ENCODE results near the gene KIFC3. TPM values are rescaled to one million over a fixed set of nuclear protein-coding genes. Genes with fewer than 3 reads are reported as not detected.

The KIFC3 gene
- total and polyA plus RNA-seq, 9 donors = 4.6 to 54.0 (median 23.8) TPM

DNA sequence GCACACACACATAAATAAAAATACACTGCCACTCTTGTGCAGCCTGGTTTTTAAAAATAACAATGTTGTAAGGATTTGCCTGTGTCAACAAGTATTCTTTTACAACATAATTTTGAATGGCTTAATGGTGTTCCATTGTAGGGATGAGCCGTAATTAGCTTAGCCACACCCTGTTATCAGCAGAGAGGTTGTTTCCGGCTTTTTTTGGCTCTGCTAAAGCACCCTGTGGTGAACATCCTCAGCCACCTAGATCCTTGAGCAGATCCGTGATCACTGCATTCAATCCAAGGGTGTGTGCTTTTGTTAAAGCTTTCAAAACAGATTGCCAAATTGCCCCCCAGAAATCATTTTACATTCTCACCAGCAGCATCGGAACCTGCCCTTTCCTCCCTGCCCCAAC lies 59.7 kb downstream of the KIFC3 start:
- WGBS, 3 donors = 83 to 85% (median 83%) methylated on average over 4 of the region's 4 CpGs
- no peak for DNase-seq
- intact Hi-C loops (cut with DNase I) = no loop called here

DNA sequence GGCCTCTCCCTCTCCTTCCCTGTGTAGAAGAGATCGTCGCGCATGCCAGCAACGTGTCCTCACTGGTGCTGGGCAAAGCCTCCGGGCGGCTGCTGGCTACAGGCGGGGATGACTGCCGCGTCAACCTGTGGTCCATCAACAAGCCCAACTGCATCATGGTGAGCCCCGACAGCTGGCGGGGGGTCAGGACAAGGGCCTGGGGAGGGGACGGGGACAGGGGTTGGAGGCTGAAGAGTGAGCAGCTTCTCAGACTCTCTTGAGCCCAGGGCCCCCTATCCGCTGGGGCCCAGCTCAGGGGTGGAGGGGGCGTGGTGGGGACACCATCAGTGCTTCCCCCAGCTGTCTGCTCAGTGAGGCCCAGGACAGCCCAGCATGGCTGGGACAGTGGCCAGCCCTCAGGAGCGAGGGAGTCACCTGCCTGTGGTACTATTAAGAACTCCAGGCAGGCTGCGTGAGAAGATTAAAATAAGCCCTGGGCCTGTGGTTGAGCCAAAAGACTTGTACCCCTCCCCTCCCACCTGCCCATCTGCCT lies 60.6 kb downstream of the KIFC3 start:
- H3K4me1 ChIP-seq (ENCODE audit: insufficient read depth) = no peaks in the 10 kb centered on the region
- peak in 1 of 5 donors; percentile 17 for DNase-seq
- no peak overlapping the region for H3K27ac ChIP-seq
- 82 to 90% (median 85%) methylated on average over 16 of the region's 16 CpGs for WGBS, 3 donors
- H3K9me3 ChIP-seq = no peaks in the 10 kb centered on the region
- TF ChIP-seq, protein P1, sequence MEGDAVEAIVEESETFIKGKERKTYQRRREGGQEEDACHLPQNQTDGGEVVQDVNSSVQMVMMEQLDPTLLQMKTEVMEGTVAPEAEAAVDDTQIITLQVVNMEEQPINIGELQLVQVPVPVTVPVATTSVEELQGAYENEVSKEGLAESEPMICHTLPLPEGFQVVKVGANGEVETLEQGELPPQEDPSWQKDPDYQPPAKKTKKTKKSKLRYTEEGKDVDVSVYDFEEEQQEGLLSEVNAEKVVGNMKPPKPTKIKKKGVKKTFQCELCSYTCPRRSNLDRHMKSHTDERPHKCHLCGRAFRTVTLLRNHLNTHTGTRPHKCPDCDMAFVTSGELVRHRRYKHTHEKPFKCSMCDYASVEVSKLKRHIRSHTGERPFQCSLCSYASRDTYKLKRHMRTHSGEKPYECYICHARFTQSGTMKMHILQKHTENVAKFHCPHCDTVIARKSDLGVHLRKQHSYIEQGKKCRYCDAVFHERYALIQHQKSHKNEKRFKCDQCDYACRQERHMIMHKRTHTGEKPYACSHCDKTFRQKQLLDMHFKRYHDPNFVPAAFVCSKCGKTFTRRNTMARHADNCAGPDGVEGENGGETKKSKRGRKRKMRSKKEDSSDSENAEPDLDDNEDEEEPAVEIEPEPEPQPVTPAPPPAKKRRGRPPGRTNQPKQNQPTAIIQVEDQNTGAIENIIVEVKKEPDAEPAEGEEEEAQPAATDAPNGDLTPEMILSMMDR (IDR thresholded peaks at IDR 0.05) = no peak
- TF ChIP-seq POLR2A (IDR thresholded peaks at IDR 0.05) (no peak), EP300 (IDR thresholded peaks at IDR 0.05) (no peak)
- intact Hi-C loops (cut with DNase I) = no loop called here
- no peaks in the 10 kb centered on the region for H3K27me3 ChIP-seq
- no peaks in the 10 kb centered on the region for H3K36me3 ChIP-seq
- H3K4me3 ChIP-seq = no peak overlapping the region

More for the DNA sequence above, 59.7 kb downstream of the KIFC3 start:
- H3K9me3 ChIP-seq = no peaks in the 10 kb centered on the region
- no peak overlapping the region for H3K27ac ChIP-seq
- TF ChIP-seq, protein P1 (IDR thresholded peaks at IDR 0.05) = no peak
- TF ChIP-seq POLR2A (IDR thresholded peaks at IDR 0.05) (no peak), EP300 (IDR thresholded peaks at IDR 0.05) (no peak)
- H3K36me3 ChIP-seq = no peaks in the 10 kb centered on the region
- H3K4me1 ChIP-seq (ENCODE audit: insufficient read depth) = no peaks in the 10 kb centered on the region
- H3K4me3 ChIP-seq = no peak overlapping the region
- H3K27me3 ChIP-seq = no peaks in the 10 kb centered on the region

DNA sequence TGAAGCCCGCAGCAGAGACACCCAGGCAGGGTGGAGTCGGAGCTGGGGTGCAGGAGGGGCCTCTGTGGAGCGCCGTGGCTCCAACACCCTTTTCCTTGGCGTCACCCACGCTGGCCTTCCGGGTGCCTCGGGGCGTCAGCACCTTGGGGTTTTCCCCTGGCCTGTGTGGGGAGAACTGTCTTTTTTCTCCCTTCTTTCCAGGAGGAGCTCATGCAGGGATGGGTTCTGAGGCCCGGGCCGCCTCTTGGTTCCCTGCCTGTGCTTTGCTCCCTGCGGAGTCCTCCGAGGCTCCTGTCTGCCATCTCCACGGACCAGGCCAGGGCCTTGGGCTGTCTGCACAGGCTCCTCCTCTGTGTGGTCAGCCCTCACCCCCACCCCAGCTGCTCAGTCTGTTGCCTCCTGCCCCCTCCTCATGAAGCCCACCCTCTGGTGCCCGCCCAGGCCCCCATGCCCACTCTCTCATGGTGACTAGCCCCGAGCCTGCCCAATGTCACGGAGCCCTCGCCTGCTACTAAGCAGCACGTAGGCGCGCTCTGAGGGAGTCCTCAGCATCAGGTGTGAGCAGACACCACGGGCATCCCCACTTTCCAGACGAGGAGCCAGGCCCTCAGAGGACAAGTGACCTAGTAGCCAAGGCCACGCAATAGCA lies 61.7 kb downstream of the KIFC3 start:
- Histone ChIP-seq H3K9me3 (no peaks in the 10 kb centered on the region), H3K27me3 (no peaks in the 10 kb centered on the region), H3K4me3 (no peak overlapping the region), H3K36me3 (no peaks in the 10 kb centered on the region), H3K27ac (no peak overlapping the region), H3K4me1 (ENCODE audit: insufficient read depth) (peaks cover 2% of the 10 kb centered on the region)
- DNase-seq = peak in 1 of 5 donors; percentile 14
- intact Hi-C loops (cut with DNase I) = no loop called here
- 92 to 94% (median 92%) methylated on average over 24 of the region's 24 CpGs for WGBS, 3 donors
- no peak for TF ChIP-seq POLR2A (IDR thresholded peaks at IDR 0.05)
- TF ChIP-seq, protein P1 (IDR thresholded peaks at IDR 0.05) = no peak

DNA sequence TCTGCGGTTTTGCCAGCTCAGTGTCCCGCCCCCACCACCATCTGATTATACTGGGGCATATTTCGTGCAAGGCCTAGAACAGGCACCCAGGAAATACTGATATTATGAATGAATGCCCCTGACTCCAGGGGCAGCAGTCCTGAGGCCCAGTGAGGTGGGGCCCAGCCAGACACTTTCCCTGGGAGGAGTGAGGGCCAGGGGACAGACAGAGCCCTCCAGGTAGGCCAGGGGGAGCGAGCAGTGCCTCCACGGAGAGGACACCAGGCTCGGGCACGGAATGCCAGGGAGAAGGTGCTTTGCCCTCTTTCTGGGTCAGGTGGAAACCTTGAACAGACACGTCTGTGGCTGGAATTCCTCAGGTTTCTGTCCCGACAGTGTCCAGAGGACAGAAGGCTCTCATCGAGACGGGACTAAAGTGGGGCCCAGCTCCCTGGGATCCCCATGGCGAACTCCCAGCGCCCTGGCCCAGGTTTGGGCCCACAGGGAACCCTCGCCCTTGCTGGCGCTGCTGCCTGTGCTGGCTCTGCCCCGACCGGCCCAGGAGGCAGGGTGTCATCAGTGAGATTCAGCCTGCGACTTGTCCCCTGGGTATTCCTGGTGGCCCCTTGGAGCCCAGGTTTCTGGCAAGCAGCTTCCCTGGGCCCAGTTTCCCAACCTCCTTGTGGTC lies 62.4 kb downstream of the KIFC3 start:
- no peaks in the 10 kb centered on the region for H3K9me3 ChIP-seq
- intact Hi-C loops (cut with DNase I) = loop anchor here in 1 of 4 donors (10.0 kb wide), 1 partner anchor 805 kb away; the partner anchor contains the start of gene HERPUD1
- no peak overlapping the region for H3K4me3 ChIP-seq
- peak in 2 of 5 donors; percentile 14 to 22 for DNase-seq
- peaks cover 2% of the 10 kb centered on the region for H3K4me1 ChIP-seq (ENCODE audit: insufficient read depth)
- H3K36me3 ChIP-seq = no peaks in the 10 kb centered on the region
- no peak overlapping the region for H3K27ac ChIP-seq
- 88 to 92% (median 92%) methylated on average over 18 of the region's 18 CpGs for WGBS, 3 donors
- no peaks in the 10 kb centered on the region for H3K27me3 ChIP-seq
- TF ChIP-seq EP300 (IDR thresholded peaks at IDR 0.05) = no peak
- TF ChIP-seq, protein P1 (IDR thresholded peaks at IDR 0.05) = no peak
- no peak for TF ChIP-seq POLR2A (IDR thresholded peaks at IDR 0.05)
